Left lobe of liver (tissue), 2 donors: Measurements from ENCODE around the gene ATP1B3. TPM values are rescaled to one million over a fixed set of nuclear protein-coding genes. Genes with fewer than 3 reads are reported as not detected.
A peak's percentile ranks its signal among the peaks of the same experiment; 100 is the strongest.
"Not testable (repeated sequence)": the region's sequence is repeated elsewhere in the genome, so short reads cannot be mapped to it uniquely, and the experiment has no call there.

Experiments used
- ATAC-seq: fragments of 200-7000 bp; cut with Tn5 transposase; one replicate; pipeline ENCODE4 v1.9.1; 2020; ENCODE audit warnings: mild to moderate bottlenecking, moderate library complexity
- DNase-seq: peaks from one replicate; pipeline ENCODE4 v3.0.0-alpha.2; 2020; ENCODE audit warnings: low spot score
- total RNA-seq: library from RNA; stranded (reverse); gene quantifications from one replicate; pipeline ENCODE4 v1.2.1, GENCODE V29; 2021
- donor health status: DM: no; HTN: no; CAD: no; lungs with moderate emphysema.
- donor health status: DM: no; HTN: yes; CAD: no.

Gene ATP1B3
- 4.4 TPM for total RNA-seq

GRCh38 chr3:141876381-141876890, at the start of gene ATP1B3:
TSS of gene ATP1B3 (plus strand) at chr3:141876643. CDS start at chr3:141876802, 159 bp downstream.
- ATAC-seq (peak; percentile 90), DNase-seq (peak; percentile 82)

- DNase-seq (no peak), ATAC-seq (no peak)
These were observed 48.0 kb upstream of the ATP1B3 start for GRCh38 chr3:141828487-141828886.

- DNase-seq (peak; percentile 50), ATAC-seq (peak; percentile 86)
These were observed 47.6 kb upstream of the ATP1B3 start for GRCh38 chr3:141828890-141829289.

GRCh38 chr3:141830508-141830907, 45.9 kb upstream of the ATP1B3 start:
- no peak for DNase-seq
- no peak for ATAC-seq

GRCh38 chr3:141834292-141834691, 42.2 kb upstream of the ATP1B3 start:
- DNase-seq (no peak), ATAC-seq (no peak)

GRCh38 chr3:141835557-141836229, 40.8 kb upstream of the ATP1B3 start:
- DNase-seq: no peak
- no peak for ATAC-seq

- ATAC-seq (no peak), DNase-seq (no peak)
These were observed 37.1 kb upstream of the ATP1B3 start for GRCh38 chr3:141839389-141839788.

- ATAC-seq (no peak), DNase-seq (no peak)
These were observed 35.5 kb upstream of the ATP1B3 start for GRCh38 chr3:141840737-141841544.

GRCh38 chr3:141844108-141844507, 32.3 kb upstream of the ATP1B3 start:
- ATAC-seq: no peak
- no peak for DNase-seq

GRCh38 chr3:141844812-141845211, 31.6 kb upstream of the ATP1B3 start:
- ATAC-seq (no peak), DNase-seq (no peak)

GRCh38 chr3:141845407-141846049, 30.9 kb upstream of the ATP1B3 start:
- no peak for DNase-seq
- ATAC-seq: no peak

- no peak for DNase-seq
These were observed 30.4 kb upstream of the ATP1B3 start for GRCh38 chr3:141846050-141846433.

GRCh38 chr3:141848159-141848748, 28.2 kb upstream of the ATP1B3 start:
- DNase-seq, ATAC-seq: not testable (repeated sequence)

More at GRCh38 chr3:141846050-141846433, 30.4 kb upstream of the ATP1B3 start:
- ATAC-seq: no peak

GRCh38 chr3:141849056-141849815, 27.2 kb upstream of the ATP1B3 start:
- ATAC-seq (peak; percentile 30), DNase-seq (no peak)

- DNase-seq (no peak), ATAC-seq (no peak)
These were observed 25.0 kb upstream of the ATP1B3 start for GRCh38 chr3:141851411-141851810.

GRCh38 chr3:141853081-141853601, 23.3 kb upstream of the ATP1B3 start:
- ATAC-seq (no peak), DNase-seq (no peak)

- ATAC-seq: no peak
- no peak for DNase-seq
These were observed 22.7 kb upstream of the ATP1B3 start for GRCh38 chr3:141853629-141854168.

GRCh38 chr3:141854599-141854998, 21.8 kb upstream of the ATP1B3 start:
- no peak for DNase-seq
- ATAC-seq: no peak

- no peak for ATAC-seq
- DNase-seq: no peak
These were observed 18.1 kb upstream of the ATP1B3 start for GRCh38 chr3:141858312-141858711.

GRCh38 chr3:141859651-141860050, 16.8 kb upstream of the ATP1B3 start:
- DNase-seq (no peak), ATAC-seq (no peak)
